CD8-positive, alpha-beta memory T cell (primary cell): Measurements from ENCODE around the gene ARMC12. TPM values are rescaled to one million over a fixed set of nuclear protein-coding genes. Genes with fewer than 3 reads are reported as not detected.
"Not testable (repeated sequence)": the region's sequence is repeated elsewhere in the genome, so short reads cannot be mapped to it uniquely, and the experiment has no call there.

Source experiments
- CTCF ChIA-PET: fragments of 350-600 bp; sonication (Branson Sonifier 250); formaldehyde crosslinking; loops from one replicate; lab custom pipeline; 2021; ENCODE audit warnings: antibody characterized with exemption; lab: Charles Lee
- POLR2A ChIA-PET: fragments of 350-600 bp; sonication (Branson Sonifier 250); formaldehyde crosslinking; loops from one replicate; lab custom pipeline; 2021; ENCODE audit warnings: antibody characterized with exemption; lab: Charles Lee
- DNase-seq, 5 donors: peaks; one replicate each; pipeline versions ENCODE4 v3.0.0 to v3.0.0-alpha.2; 2020 to 2022; ENCODE audit warnings: mixed read lengths in 1 of 5
- H3K27ac ChIP-seq: one replicate; pipeline ENCODE4 v1.7.0; 2013; ENCODE audit warnings: low read depth, mild to moderate bottlenecking, low read length, moderate library complexity
- H3K27me3 ChIP-seq: 2 replicates; pipeline ENCODE4 v1.7.0; 2013; ENCODE audit warnings: low read length, mild to moderate bottlenecking; ENCODE audit not compliant: insufficient read depth, poor library complexity, severe bottlenecking
- H3K36me3 ChIP-seq: 2 replicates; pipeline ENCODE4 v1.7.0; 2013; ENCODE audit warnings: mild to moderate bottlenecking, low read length, moderate library complexity; ENCODE audit not compliant: insufficient read depth
- H3K4me1 ChIP-seq: 2 replicates; pipeline ENCODE4 v1.7.0; 2013; ENCODE audit warnings: mild to moderate bottlenecking, low read length, moderate library complexity; ENCODE audit not compliant: insufficient read depth
- H3K4me3 ChIP-seq: 2 replicates; pipeline ENCODE4 v1.7.0; 2013; ENCODE audit warnings: mild to moderate bottlenecking, low read length
- H3K9me3 ChIP-seq: 2 replicates; pipeline ENCODE4 v1.7.0; 2013; ENCODE audit warnings: mild to moderate bottlenecking, low read length
- H3K27ac Mint-ChIP-seq, 8 donors: one replicate each; pipeline ENCODE4 v1.8.0; 2020 to 2021; ENCODE audit warnings: mixed read lengths in 8 of 8, mild to moderate bottlenecking in 6 of 8, inconsistent platforms in 3 of 8, moderate library complexity in 3 of 8
- H3K27me3 Mint-ChIP-seq, 2 donors: one replicate each; pipeline ENCODE4 v1.8.0; 2020 to 2021; ENCODE audit warnings: mixed read lengths in 2 of 2, mild to moderate bottlenecking in 1 of 2, moderate library complexity in 1 of 2
- H3K36me3 Mint-ChIP-seq, 3 donors: one replicate each; pipeline ENCODE4 v1.8.0; 2020 to 2021; ENCODE audit warnings: mixed read lengths in 3 of 3, inconsistent platforms in 1 of 3, mild to moderate bottlenecking in 1 of 3
- H3K4me1 Mint-ChIP-seq, 3 donors: one replicate each; pipeline ENCODE4 v1.8.0; 2020 to 2021; ENCODE audit warnings: mixed read lengths in 3 of 3, inconsistent platforms in 1 of 3, mild to moderate bottlenecking in 1 of 3
- H3K4me3 Mint-ChIP-seq, 7 donors: one replicate each; pipeline ENCODE4 v1.8.0; 2020 to 2021; ENCODE audit warnings: mixed read lengths in 7 of 7, mild to moderate bottlenecking in 6 of 7, moderate library complexity in 4 of 7, inconsistent platforms in 2 of 7
- H3K9me3 Mint-ChIP-seq, 5 donors: one replicate each; pipeline ENCODE4 v1.8.0; 2020 to 2022; ENCODE audit warnings: mixed read lengths in 5 of 5, mild to moderate bottlenecking in 3 of 5, moderate library complexity in 2 of 5, inconsistent platforms in 1 of 5
- polyA plus RNA-seq: library from polyadenylated mRNA; unstranded; fragments of 300-500 nt; fragmentation: Illumina TruSeq; gene quantifications from one replicate; pipeline ENCODE4 v1.2.3, GENCODE V29; 2021
- total RNA-seq, 2 experiments: library from RNA; stranded (reverse); gene quantifications; one replicate each; pipeline ENCODE4 v1.2.3, GENCODE V29; 2021

The ARMC12 gene
- total and polyA plus RNA-seq, 3 experiments from 2014 or later: 0.26 to 0.38 (median 0.37) TPM

DNA sequence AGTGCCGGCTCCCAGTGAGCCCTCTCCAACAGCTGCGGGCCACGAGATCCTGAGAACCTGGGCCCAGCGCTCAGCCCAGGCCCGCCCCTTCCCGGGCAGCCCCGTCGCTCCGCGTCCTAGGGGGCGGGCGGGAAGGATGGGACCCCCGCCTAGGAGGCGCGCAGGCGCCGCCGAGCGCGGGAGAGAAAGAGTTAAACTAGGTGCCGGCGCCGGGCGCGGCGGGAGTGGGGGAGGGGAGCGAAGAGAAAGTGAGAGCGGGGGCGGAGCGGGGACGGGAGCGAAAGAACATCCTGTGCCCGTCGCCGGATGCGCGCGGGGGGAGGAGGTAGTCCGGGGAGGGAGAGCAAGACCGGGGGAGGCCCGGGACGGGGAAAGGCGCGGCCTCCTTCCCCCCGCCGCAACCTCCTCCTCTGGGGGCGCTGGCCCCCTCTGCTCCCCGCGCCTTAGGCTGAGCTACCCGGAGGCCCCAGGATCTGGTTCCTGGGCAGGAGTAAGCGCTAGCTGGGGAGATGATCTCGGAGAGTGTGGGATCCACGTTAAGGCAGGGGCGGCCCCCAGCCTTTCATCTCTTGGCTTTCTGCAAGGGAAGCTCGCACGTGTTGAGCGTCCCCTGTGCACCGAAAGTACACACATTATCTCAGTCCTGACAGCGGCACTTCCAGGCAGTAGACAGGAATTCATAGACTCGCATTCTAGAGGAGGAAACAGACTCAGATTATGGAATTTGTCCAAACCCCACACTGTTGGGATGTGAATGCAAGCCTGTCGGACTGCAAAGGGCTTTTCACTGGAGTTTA is 4.9 kb upstream of the ARMC12 start:
- peak overlapping the region; percentile 88 to 98 (median 96) for H3K27ac Mint-ChIP-seq
- peaks cover 0 to 4% of the 10 kb centered on the region in 2 donors for H3K27me3 Mint-ChIP-seq
- peak overlapping the region; percentile 80 for H3K4me3 ChIP-seq
- H3K4me3 Mint-ChIP-seq: peak overlapping the region; percentile 84 to 94 (median 88)
- H3K9me3 Mint-ChIP-seq: no peaks in the 10 kb centered on the region
- DNase-seq: peak; percentile 88 to 97 (median 92)
- H3K4me1 ChIP-seq: peaks cover 82% of the 10 kb centered on the region
- no peaks in the 10 kb centered on the region for H3K9me3 ChIP-seq
- peaks cover 0 to 2% (median 0%) of the 10 kb centered on the region in 3 donors for H3K36me3 Mint-ChIP-seq
- H3K36me3 ChIP-seq: no peaks in the 10 kb centered on the region
- CTCF ChIA-PET: interaction anchor here (0.8 to 8.6 kb wide), 13 partner anchors 28 to 185 kb away, joined by 3 to 113 read pairs (median 4); no protein-coding TSS in a partner anchor
- POLR2A ChIA-PET: interaction anchor here (0.5 to 2.3 kb wide), 9 partner anchors 13 to 261 kb away, joined by 3 to 23 read pairs (median 4); partner anchors contain the start of gene FKBP5
- H3K27me3 ChIP-seq: no peaks in the 10 kb centered on the region
- H3K27ac ChIP-seq: peak overlapping the region; percentile 87
- peaks cover 66 to 91% (median 74%) of the 10 kb centered on the region in 3 donors for H3K4me1 Mint-ChIP-seq

- Mint-ChIP-seq H3K4me3 (peak overlapping the region in 1 of 7 donors; percentile 8), H3K27me3 (no peaks in the 10 kb centered on the region), H3K4me1 (peaks cover 62 to 85% (median 69%) of the 10 kb centered on the region in 3 donors), H3K27ac (peak overlapping the region in 6 of 8 donors; percentile 17 to 96 (median 53)), H3K36me3 (peaks cover 0 to 2% (median 0%) of the 10 kb centered on the region in 3 donors), H3K9me3 (no peaks in the 10 kb centered on the region)
- POLR2A ChIA-PET: interaction anchor here (1.0 kb wide), 1 partner anchor 110 kb away, joined by 4 read pairs; no protein-coding TSS in a partner anchor
- H3K27ac ChIP-seq: no peak overlapping the region
- peaks cover 76% of the 10 kb centered on the region for H3K4me1 ChIP-seq
- H3K27me3 ChIP-seq: no peaks in the 10 kb centered on the region
- no peak overlapping the region for H3K4me3 ChIP-seq
- H3K36me3 ChIP-seq: no peaks in the 10 kb centered on the region
- CTCF ChIA-PET: interaction anchor here (1.0 to 8.6 kb wide), 7 partner anchors 46 to 210 kb away, joined by 3 to 113 read pairs (median 7); no protein-coding TSS in a partner anchor
- no peak for DNase-seq
- H3K9me3 ChIP-seq: no peaks in the 10 kb centered on the region
Observed at GRCh38 chr6:35733633-35734032, 3.2 kb upstream of the ARMC12 start.

GRCh38 chr6:35734319-35734718 is 2.5 kb upstream of the ARMC12 start:
- H3K4me3 ChIP-seq, H3K36me3 Mint-ChIP-seq, H3K9me3 ChIP-seq, H3K27me3 ChIP-seq, H3K9me3 Mint-ChIP-seq, H3K27ac ChIP-seq, H3K4me3 Mint-ChIP-seq, DNase-seq, H3K36me3 ChIP-seq, H3K27me3 Mint-ChIP-seq, POLR2A ChIA-PET: not testable (repeated sequence)
- peaks cover 55 to 78% (median 62%) of the 10 kb centered on the region in 3 donors for H3K4me1 Mint-ChIP-seq
- peak overlapping the region in 1 of 8 donors; percentile 60 for H3K27ac Mint-ChIP-seq
- CTCF ChIA-PET: interaction anchor here (1.0 to 8.6 kb wide), 8 partner anchors 47 to 211 kb away, joined by 3 to 113 read pairs (median 11); no protein-coding TSS in a partner anchor
- peaks cover 69% of the 10 kb centered on the region for H3K4me1 ChIP-seq

DNA sequence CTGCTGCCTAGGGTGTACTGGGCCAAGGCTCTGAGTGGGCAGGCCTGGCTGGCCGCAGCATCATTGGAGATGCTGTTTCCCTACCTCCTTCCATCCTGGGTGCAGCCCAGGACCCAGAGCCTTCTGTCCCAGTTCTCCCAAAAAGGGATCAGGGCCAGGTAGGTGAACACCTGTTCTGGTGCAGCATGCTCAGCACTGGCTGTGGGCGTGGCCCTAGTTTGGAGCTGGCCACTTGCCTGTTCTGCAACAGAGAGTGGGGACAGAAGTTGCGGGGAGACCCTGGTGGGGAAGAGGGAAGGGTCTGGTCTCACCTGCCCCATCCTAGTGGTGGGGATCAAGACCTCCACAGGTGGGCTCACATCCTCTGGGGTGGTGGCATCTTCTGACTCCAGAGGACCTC is 1.4 kb upstream of the ARMC12 start:
- H3K4me1 ChIP-seq: peaks cover 58% of the 10 kb centered on the region
- Mint-ChIP-seq H3K9me3 (no peaks in the 10 kb centered on the region), H3K27me3 (no peaks in the 10 kb centered on the region), H3K27ac (peak overlapping the region in 2 of 8 donors; percentile 73 to 89), H3K36me3 (peaks cover 0 to 2% (median 0%) of the 10 kb centered on the region in 3 donors), H3K4me1 (peaks cover 44 to 66% (median 51%) of the 10 kb centered on the region in 3 donors), H3K4me3 (no peak overlapping the region)
- no peak overlapping the region for H3K27ac ChIP-seq
- ChIA-PET CTCF (interaction anchor here (0.9 to 8.6 kb wide), 20 partner anchors 9 to 268 kb away, joined by 3 to 113 read pairs (median 19); partner anchors contain the start of gene RPL10A), POLR2A (interaction anchor here (0.6 to 1.5 kb wide), 4 partner anchors 133 to 293 kb away, joined by 4 to 6 read pairs (median 4); no protein-coding TSS in a partner anchor)
- H3K36me3 ChIP-seq: no peaks in the 10 kb centered on the region
- H3K9me3 ChIP-seq: no peaks in the 10 kb centered on the region
- no peak for DNase-seq
- H3K27me3 ChIP-seq: no peaks in the 10 kb centered on the region
- H3K4me3 ChIP-seq: no peak overlapping the region

GRCh38 chr6:35736253-35736894 is 458 bp upstream of the ARMC12 start:
- Mint-ChIP-seq H3K27me3 (no peaks in the 10 kb centered on the region), H3K36me3 (peaks cover 0 to 2% (median 0%) of the 10 kb centered on the region in 3 donors), H3K9me3 (no peaks in the 10 kb centered on the region), H3K4me1 (peaks cover 38 to 57% (median 44%) of the 10 kb centered on the region in 3 donors), H3K27ac (peak overlapping the region in 7 of 8 donors; percentile 40 to 89 (median 73)), H3K4me3 (peak overlapping the region in 5 of 7 donors; percentile 27 to 63 (median 49))
- peak; percentile 74 to 90 (median 79) for DNase-seq
- CTCF ChIA-PET: interaction anchor here (0.7 to 8.6 kb wide), 44 partner anchors 10 to 441 kb away, joined by 3 to 113 read pairs (median 6); partner anchors contain the start of genes PPARD and RPL10A
- no peaks in the 10 kb centered on the region for H3K27me3 ChIP-seq
- H3K9me3 ChIP-seq: no peaks in the 10 kb centered on the region
- POLR2A ChIA-PET: interaction anchor here (0.6 to 1.5 kb wide), 8 partner anchors 98 to 444 kb away, joined by 3 to 6 read pairs (median 3); no protein-coding TSS in a partner anchor
- H3K36me3 ChIP-seq: no peaks in the 10 kb centered on the region
- peaks cover 51% of the 10 kb centered on the region for H3K4me1 ChIP-seq
- H3K27ac ChIP-seq: no peak overlapping the region
- no peak overlapping the region for H3K4me3 ChIP-seq

GRCh38 chr6:35737413-35738211 is 780 bp downstream of the ARMC12 start:
- Mint-ChIP-seq H3K27me3 (no peaks in the 10 kb centered on the region), H3K9me3 (no peaks in the 10 kb centered on the region), H3K4me3 (peak overlapping the region in 4 of 7 donors; percentile 19 to 71 (median 38)), H3K4me1 (peaks cover 32 to 46% (median 37%) of the 10 kb centered on the region in 3 donors), H3K36me3 (no peaks in the 10 kb centered on the region), H3K27ac (peak overlapping the region in 7 of 8 donors; percentile 51 to 94 (median 77))
- H3K27ac ChIP-seq: no peak overlapping the region
- H3K36me3 ChIP-seq: no peaks in the 10 kb centered on the region
- H3K9me3 ChIP-seq: no peaks in the 10 kb centered on the region
- DNase-seq: peak in 2 of 5 donors; percentile 64 to 70
- H3K4me1 ChIP-seq: peaks cover 46% of the 10 kb centered on the region
- no peaks in the 10 kb centered on the region for H3K27me3 ChIP-seq
- H3K4me3 ChIP-seq: no peak overlapping the region
- ChIA-PET POLR2A (interaction anchor here (1.5 kb wide), 1 partner anchor 131 kb away, joined by 3 read pairs; no protein-coding TSS in a partner anchor), CTCF (interaction anchor here (0.7 to 8.6 kb wide), 44 partner anchors 11 to 444 kb away, joined by 3 to 113 read pairs (median 6); partner anchors contain the start of genes PPARD and RPL10A)
